Medulla oblongata (tissue), 1 donor: ENCODE measurements around the gene CRTC3.
"Not testable (repeated sequence)": the region's sequence is repeated elsewhere in the genome, so short reads cannot be mapped to it uniquely, and the experiment has no call there.

Experiments used
- DNase-seq: peaks from one replicate; pipeline ENCODE4 v3.0.0-alpha.2; 2015; ENCODE audit errors: extremely low spot score

The CRTC3 gene

DNA sequence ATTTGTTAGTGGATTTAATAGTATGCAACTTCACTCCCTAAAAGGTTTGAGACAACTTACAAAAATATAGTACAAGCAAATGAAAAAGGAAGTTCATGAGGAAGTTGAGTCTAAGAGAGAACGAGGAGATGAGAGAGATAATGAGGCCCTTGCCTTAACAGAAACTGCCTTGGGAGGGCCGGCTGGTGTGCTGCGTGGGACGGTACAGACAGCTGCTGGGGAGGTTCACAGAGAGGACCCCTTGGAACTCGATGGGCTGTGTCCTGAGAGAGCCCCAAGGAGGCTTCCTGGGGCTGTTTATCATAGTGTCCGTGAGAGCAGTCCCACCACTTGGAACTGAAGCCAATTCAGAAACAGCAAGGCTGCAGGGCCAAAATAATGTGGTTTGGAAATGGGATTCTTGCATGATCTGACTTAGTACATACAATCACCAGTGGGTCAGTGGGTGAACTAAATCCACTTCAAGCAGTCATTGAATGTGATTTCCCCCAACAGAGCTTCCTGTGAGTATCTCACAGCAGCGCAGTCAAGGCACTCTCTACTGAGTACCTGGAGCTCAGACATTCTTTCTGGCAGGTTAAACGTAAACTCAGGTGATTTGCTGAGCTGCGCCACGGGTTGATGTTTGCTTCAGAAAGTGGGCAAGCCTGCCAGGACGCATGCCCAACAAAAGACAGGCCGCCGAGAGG lies 90.8 kb downstream of the CRTC3 start:
- peak; percentile 21 for DNase-seq

DNA sequence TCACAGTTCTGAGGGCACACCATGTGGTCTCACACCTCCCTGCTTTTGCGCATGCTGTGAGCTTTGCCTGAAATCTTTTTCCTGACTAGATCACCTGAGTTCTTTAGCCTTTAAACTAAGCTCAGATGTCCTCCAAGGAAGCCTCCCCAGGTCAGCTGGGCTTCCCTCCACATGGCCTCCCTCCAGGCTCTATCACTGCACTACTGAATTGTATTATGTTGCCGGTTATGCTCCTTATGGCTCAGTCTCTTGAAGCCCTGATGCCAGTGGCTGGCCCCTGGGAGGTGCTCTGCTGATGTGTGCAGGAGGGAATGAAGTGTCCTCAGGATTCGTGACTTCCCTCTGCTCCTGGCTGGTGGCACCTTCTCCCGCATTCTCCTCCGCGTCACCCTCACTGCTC lies 94.1 kb downstream of the CRTC3 start:
- no peak for DNase-seq

DNA sequence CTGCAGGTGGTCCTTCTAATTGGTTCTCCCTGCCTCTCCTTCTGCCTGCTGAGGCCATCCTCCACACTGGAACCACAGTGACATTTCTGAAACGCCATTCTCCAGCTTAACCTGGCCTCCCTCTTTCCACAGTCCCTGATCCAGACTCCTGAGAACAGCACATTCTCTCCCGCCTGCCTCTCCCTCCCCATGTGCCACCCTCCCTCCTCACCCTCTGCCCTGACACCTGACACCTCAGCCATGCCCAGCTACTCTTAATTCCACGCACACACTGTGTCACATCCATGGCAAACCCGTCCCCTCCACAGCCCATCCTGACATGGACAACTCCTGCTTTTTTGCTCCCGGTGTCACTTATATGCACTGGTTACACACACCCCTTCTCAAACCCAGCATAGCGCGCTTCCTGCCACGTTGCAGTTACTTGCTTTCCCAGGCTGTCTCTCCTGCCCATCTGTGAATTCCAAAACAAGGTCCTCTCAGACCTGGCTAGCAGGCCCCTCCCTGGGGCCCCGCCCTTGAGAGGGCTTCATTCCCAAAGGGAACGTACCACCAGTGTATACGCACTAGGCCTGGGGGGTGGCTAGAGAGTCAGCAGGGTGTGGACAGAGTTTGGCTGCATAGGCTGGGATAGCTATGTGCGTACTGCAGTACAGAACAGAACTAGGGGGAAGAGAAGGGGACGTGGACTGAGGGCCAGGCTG lies 94.7 kb downstream of the CRTC3 start:
- DNase-seq = no peak

DNA sequence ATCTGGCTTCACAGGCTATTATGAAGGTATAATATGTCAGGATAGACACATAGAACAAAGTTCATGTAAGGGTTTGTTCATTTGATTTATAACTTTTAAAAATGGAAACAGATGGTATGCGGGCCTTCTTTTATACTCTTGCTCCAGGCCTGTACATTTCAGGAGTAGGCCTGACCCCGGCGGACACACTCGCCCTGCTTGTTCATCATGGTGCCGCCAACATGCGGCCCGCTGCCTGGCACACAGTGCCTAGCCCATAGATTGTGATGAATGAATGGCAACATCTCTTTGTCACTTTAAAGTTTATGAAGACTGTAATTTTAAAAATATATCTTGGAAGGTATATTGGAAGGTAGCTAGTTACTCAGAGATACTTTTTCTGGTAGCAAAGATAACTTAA lies 95.3 kb downstream of the CRTC3 start:
- no peak for DNase-seq

DNA sequence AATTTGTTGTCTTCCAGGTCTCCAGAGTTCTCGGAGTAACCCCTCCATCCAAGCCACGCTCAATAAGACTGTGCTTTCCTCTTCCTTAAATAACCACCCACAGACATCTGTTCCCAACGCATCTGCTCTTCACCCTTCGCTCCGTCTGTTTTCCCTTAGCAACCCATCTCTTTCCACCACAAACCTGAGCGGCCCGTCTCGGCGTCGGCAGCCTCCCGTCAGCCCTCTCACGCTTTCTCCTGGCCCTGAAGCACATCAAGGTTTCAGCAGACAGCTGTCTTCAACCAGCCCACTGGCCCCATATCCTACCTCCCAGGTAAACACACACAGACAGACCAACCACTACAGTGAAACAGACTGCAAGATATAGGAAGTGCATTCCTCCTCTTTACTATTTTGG lies 99.5 kb downstream of the CRTC3 start:
- no peak for DNase-seq

DNA sequence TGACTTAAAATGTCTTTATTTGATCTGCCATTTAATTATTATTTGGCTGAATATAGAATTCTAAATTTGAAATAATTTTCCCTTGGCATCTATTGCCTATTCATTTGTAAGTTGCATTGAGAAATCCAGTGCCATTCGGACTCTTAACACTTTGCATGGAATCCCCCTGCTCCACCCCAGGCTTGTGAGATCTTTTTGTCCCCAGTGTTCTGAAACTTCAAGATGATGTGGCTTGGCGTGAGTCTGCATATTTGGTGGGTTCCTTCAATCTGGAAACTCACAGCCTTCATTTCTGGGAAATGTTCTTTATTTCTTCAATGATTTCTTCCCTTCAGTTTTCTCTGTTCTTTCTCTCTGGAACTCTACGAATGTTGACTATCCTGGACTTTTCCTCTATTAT lies 103.6 kb downstream of the CRTC3 start:
- no peak for DNase-seq

DNA sequence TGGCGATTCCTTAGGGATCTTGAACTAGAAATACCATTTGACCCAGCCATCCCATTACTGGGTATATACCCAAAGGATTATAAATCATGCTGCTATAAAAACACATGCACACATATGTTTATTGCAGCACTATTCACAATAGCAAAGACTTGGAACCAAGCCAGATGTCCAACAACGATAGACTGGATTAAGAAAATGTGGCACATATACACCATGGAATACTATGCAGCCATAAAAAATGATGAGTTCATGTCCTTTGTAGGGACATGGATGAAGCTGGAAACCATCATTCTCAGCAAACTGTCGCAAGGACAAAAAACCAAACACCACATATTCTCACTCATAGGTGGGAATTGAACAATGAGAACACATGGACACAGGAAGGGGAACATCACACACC lies 107.3 kb downstream of the CRTC3 start:
- not testable (repeated sequence) for DNase-seq

DNA sequence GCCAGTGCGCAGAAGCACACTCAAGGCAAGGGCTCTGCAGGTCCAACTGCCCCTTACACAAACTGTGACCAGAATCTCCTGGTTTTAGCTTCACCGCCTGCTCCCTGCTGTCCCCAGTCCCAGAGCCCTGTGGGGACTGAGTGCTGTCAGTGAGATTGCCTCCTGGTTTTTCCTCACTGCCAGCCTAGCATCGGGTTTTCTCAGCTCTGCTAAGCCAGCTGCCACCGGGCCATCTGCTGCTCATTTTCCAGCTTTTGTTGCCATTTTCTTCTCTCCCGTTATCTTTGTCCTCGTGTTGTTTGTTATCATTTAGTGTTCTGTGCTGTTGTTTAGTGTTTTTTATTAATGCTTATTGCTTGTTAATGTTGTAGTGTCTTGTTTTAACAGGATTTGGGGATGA lies 108.0 kb downstream of the CRTC3 start:
- no peak for DNase-seq

DNA sequence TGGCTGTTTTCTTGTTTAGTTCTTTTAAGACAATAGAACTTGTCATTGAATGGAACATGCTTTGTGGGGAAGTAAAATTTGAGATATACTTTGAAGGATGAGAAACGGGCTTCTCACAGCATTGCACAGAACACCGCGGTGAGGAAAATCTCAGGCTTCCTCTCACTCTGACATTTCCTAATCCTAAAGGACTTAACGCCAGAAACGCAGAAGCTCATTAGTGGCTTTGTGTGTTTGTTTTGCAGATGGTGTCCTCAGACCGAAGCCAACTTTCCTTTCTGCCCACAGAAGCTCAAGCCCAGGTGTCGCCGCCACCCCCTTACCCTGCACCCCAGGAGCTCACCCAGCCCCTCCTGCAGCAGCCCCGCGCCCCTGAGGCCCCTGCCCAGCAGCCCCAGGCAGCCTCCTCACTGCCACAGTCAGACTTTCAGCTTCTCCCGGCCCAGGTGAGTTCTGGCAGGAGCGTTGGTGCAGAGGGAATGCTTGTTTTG lies 108.5 kb downstream of the CRTC3 start:
- no peak for DNase-seq

DNA sequence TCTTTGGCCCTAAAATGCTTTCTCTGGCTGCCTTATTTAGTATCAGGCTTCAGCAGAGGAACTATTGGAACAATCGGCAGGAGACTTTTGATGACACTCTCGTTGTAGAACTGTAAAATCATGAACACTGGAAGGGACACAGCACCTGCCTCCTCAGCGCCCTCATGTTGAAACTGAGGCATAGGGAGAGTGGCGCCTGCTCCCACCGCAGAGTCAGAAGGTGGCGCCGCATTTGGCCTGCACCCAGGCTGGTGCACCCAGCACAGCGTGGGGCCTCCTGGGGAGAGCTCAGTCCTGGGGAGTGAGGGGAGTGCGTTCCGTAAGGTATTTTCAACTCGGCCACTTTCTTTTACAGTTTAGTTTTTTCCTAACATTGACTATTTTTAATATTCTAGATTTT lies 109.2 kb downstream of the CRTC3 start:
- DNase-seq = no peak

DNA sequence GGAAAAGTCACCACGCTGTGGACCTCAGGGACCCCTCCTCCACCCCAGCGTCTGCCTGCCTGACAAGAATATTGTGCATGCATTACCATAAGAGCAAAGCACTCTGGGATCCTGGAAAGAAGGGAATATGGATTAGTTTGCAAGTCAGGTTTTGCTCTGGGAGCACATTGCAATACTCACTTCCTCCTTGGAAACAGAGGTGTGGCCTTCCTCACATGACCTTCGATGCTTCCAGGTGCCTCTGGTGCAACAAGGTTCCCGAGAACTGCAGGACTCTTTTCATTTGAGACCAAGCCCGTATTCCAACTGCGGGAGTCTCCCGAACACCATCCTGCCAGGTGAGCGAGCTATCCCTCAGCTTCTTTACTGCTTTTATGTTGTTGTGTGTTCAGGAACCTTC lies 111.1 kb downstream of the CRTC3 start:
- no peak for DNase-seq

DNA sequence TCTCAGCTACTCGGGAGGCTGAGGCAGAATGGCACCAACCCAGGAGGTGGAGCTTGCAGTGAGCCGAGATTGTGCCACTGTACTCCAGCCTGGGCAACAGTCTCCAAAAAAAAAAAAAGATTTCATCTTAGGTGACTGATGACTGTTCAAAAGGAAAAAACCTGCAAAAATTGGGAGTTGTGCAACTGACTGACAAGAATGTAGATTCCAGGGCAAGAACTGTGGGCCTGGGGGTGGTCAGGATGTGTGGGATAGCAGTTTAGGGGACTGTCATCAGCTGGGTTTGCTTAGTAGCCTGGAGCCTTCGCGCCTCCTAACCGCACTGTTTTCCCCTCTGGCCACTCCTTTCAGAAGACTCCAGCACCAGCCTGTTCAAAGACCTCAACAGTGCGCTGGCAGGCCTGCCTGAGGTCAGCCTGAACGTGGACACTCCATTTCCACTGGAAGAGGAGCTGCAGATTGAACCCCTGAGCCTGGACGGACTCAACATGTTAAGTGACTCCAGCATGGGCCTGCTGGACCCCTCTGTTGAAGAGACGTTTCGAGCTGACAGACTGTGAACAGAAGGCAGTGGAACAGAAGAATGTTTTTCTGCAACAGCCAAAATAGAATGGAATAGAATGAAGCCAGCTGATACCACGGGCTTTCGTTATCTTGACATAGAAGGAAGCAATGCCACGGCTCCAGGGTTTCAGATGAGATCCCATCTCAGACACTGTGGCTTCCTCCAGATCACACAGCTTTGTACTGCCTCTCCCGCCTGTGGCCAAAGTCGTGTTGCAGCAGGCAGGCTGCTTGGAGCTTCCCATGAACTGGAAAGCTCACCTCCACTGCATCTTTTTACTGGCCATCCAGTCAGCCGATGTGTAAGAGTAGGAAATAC lies 112.1 kb downstream of the CRTC3 start:
- DNase-seq = no peak

DNA sequence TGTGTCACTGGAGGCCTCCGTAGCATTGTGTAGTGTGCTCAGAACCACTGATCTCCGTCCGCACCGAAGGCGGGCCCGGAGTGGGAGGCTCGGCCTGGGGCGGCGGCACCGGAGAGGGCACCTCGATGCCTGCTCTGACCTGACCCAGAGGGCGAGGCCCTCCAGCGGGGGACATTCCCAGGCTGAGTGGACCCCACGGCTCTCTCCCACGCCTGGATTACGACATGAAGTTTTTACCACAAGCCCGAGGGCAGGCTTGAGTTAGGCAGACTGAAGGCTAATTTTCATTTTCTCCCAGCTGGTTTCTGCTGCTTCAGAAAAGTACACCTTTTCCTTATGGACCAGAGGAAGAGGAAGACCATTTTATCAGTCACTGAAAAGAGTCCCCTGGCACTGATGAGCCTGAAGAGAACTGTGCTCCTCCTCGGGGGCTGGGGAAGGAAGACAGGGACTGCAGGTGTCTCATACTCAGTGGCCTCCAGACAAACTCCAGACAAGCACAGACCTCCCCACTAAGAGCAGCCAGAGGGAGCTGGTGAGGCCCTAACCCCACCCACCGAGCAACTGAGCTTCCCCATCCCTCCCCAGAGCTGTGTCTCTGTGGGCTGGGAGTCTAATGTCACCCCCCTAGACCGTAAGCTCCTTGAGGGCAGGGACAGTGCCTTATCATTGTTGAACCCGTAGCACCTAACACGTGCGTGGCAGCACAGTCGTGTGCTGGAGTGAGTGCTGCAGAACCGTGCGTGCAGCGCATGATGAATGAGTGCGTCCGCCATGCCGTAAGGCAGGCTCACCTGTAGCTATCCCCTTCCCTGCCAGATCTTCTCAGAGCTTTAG lies 113.0 kb downstream of the CRTC3 start:
- no peak for DNase-seq

DNA sequence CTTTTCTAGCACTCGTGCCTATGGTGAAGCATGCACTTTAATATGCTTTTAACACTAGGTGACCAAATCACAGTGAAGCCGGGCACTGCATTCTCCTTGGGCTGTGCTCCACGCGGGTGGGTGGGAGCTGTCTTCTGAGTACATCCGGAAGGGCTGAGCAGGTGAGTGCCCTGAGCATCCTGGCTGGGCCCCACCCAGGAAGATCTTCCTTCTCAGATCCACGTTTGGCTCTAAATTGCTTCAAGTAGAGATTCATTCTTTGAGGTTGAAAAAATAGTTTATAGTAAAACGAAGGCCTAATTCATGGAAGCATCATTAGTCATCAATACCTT lies 113.5 kb downstream of the CRTC3 start:
- DNase-seq = no peak

DNA sequence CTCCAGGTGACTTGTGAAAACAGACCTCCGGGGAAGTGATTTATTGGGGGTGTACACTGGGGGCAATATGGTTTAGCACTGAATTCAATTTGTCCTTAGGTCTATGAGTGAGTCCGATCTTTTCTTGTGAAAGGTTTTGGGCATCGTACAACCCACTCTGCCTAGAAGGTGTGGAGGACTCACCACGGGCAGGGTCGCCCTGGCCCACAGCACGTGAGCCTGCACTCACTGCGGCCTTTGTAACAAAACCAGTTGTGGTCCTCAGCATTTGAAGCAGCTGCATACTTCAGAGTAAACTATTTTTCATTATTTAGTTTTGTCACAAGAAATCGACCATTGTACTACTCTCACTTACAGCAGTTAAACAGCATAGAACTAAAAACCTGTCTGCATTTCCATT lies 114.8 kb downstream of the CRTC3 start:
- DNase-seq = no peak

DNA sequence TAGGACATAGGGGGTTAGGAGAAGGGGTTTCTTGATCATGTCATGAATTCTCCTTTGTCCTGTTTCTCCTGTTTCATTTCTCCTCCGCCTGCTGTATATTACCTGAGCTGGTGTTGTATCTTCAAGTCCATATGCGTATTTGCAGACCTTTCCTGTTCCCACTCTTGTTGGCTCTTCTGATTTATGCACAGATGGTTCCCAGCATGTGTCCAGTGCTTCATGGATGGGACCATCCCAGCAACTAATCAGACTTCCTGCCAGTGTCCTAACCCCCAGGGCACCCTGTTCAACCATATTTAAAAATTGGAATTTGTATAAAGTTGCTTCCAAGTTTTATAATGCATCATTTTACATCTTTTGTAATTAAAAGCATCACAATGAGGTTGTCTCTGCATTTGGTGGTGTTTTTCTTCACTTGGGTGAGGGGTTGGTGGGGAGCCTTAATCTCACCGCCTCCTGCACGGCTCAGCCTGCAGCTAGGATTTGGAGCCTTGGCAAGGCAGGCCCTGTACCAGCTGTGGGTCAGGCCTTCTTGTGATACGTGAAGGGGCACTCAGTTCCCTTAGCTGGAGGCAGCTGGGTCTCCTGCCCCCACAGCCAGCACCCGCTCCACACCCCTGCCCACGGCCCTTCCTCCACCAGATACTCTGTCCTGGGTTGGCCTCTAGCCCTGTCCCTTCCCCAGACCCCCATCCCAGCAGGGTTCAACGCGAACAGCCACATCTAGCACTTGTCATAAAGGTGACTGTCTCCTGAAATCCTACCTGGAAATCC lies 115.4 kb downstream of the CRTC3 start:
- DNase-seq = no peak

DNA sequence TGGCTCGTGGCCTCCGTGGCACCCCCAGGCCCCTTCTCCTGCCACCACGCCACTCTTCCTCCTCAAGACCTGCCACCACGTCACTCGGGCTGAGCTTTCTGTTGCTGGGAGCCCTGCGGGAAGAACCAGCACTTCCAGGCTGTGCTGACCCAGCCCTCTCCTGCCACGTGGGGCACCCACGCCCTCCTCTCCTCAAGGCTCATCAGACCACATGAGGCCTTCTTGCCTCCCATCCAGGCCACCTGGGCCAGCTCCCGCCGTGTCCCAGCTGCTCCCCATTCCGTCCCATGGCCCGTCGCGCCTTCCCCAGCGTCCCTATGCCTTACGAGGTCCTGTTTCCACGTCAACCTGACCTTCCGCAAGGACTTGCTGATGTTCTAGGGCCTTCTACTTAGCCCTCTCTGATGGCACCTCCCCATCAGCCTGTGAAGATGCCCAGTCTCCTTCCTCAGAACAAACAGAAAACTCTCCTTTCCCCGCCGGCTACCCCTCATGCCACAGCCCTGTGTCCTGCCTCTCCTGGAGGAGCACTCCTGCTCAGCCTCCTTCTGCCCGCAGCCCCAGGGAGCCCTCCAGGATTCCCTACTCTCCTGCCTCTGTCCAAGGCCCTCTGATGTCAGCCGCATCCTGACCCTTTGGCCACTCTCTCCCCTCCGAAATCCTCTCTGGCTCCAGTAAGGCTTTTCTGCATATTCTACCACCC lies 116.3 kb downstream of the CRTC3 start:
- no peak for DNase-seq

DNA sequence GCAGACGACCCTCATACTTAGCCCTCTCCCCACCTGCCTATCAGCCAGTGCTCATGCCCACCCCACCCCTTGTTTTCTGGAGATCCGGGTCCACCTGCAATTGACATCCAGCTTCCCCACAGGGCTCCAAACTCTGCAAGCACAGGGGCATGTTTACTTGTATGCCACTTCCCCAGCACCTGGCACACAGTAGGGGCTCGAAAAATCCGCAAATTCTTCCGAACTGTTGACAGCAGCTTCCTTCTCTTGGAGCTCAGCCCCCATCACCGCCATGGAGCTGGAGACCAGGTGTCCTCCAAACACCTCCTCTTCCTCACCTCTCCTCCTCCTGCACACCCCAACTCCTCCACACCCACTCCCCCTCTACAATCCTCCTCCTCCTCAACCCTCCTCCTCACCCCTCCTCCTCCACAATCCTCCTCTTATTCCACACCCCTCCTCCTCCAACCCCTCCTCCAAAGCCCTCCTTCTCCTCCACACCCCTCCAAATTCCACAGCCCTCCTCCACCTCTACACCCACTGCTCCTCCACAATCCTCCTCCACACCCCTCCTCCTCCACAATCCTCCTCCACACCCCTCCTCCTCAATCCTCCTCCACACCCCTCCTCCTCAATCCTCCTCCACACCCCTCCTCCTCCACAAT lies 117.1 kb downstream of the CRTC3 start:
- DNase-seq = no peak

DNA sequence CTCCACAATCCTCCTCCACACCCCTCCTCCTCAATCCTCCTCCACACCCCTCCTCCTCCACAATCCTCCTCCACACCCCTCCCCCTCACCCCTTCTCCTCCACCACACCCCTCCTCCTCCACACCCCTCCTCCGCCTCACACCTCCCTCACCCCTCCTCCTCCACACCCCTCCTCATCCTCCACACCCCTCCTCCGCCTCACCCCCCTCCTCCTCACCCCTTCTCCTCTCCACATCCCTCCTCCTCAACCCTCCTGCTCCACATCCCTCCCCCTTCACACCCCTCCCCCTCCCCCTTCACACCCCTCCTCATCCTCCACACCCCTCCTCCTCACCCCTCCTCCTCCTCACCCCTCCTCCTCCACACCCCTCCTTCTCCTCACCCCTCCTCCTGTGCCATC lies 117.6 kb downstream of the CRTC3 start:
- no peak for DNase-seq
